ENCODE data around the gene OTUD3. TPM values are rescaled to one million over a fixed set of nuclear protein-coding genes. Genes with fewer than 3 reads are reported as not detected.

OTUD3 gene
- total and polyA plus RNA-seq, 2 of the 4 experiments (the other 2 are of a cell fraction) = 2.9 to 3.1 TPM

DNA sequence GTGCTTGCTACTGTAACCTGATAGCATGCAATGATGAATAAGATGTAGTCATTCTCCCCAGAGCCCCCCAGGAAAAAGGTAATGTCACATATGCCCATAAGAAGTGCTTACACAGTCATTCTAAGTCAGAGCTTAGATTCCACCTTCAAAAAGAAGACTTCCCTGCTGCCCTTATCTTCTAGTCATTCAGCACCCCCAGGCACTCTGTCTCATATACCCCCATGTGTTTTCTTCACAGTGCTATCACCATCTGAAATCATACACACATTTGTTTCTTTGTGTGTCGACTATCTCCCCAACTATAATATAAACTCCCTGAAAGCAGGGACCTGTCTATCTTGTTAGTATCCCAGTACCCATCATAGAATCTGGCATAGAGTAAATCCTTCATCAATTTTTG, 16.2 kb upstream of the OTUD3 start:
- POLR2A ChIA-PET (ENCODE audit: unreplicated experiment) = no interaction called here
- dilution Hi-C loops (cut with HindIII; ENCODE audit: low sequenced_read_pairs, unreplicated experiment) = no loop called here
- H3K27ac ChIP-seq (ENCODE audit: insufficient read depth, low read length) = no peak overlapping the region

More for the DNA sequence above, 16.2 kb upstream of the OTUD3 start:
- no peak overlapping the region for H2BK120ac ChIP-seq (ENCODE audit: low read depth, low read length)
- no CpG with 5 or more reads among the region's 1 CpG for WGBS, 2 experiments (ENCODE audit: extremely low coverage in 2 of 2, insufficient read length in 1 of 2)
- no peak overlapping the region for H4K91ac ChIP-seq (ENCODE audit: insufficient read depth, low read depth, low read length)
- H4K20me1 ChIP-seq (ENCODE audit: insufficient read depth, low read length) = no peaks in the 10 kb centered on the region
- no peak overlapping the region for H3K23ac ChIP-seq (ENCODE audit: low read depth, low read length)
- in situ Hi-C loops (cut with MboI; ENCODE audit: low sequenced_read_pairs) (no loop called here), intact Hi-C loops (cut with micrococcal nuclease) (no loop called here)
- no peak overlapping the region for H2AK9ac ChIP-seq (replicated peaks; ENCODE audit: low read depth, low read length, poor library complexity)
- no peaks in the 10 kb centered on the region for H3K79me1 ChIP-seq (ENCODE audit: low read depth in 1 of 2, low read length in 2 of 2)
- no peaks in the 10 kb centered on the region for H3K27me3 ChIP-seq (ENCODE audit: control insufficient read depth, insufficient read depth, low read length)
- DNase-seq (no peak), ATAC-seq (ENCODE audit: low read depth) (no peak)
- peaks cover 3% of the 10 kb centered on the region; the same call in 1 of the 2 replicates for H3K9me3 ChIP-seq (ENCODE audit: control insufficient read depth, insufficient read depth, low read length)
- H3K4ac ChIP-seq (ENCODE audit: low read depth, low read length) = no peak overlapping the region
- no TSS peak for BruUV-seq (replicated peaks)
- H3K4me2 ChIP-seq (ENCODE audit: low read depth, low read length) = no peak overlapping the region
- TF ChIP-seq RCOR1 (IDR thresholded peaks at IDR 0.05; ENCODE audit: insufficient replicate concordance, low read length) (no peak), BHLHE40 (IDR thresholded peaks at IDR 0.05; ENCODE audit: low read depth, low read length) (no peak), MAZ (IDR thresholded peaks at IDR 0.05; ENCODE audit: borderline replicate concordance, low read depth, low read length) (no peak), SMC3 (IDR thresholded peaks at IDR 0.05; ENCODE audit: low read depth, low read length) (no peak), CEBPB (IDR thresholded peaks at IDR 0.05; ENCODE audit: low read depth, low read length) (no peak), MXI1 (IDR thresholded peaks at IDR 0.05; ENCODE audit: borderline replicate concordance, low read depth, low read length) (no peak), RFX5 (IDR thresholded peaks at IDR 0.05; ENCODE audit: low read depth, low read length) (no peak), NFE2L2 (IDR thresholded peaks at IDR 0.05; ENCODE audit: low read depth, low read length) (no peak)
- TF ChIP-seq, protein P1, sequence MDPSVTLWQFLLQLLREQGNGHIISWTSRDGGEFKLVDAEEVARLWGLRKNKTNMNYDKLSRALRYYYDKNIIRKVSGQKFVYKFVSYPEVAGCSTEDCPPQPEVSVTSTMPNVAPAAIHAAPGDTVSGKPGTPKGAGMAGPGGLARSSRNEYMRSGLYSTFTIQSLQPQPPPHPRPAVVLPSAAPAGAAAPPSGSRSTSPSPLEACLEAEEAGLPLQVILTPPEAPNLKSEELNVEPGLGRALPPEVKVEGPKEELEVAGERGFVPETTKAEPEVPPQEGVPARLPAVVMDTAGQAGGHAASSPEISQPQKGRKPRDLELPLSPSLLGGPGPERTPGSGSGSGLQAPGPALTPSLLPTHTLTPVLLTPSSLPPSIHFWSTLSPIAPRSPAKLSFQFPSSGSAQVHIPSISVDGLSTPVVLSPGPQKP (IDR thresholded peaks at IDR 0.05; ENCODE audit: borderline replicate concordance, low read depth, low read length) = no peak
- no peak overlapping the region for H3K56ac ChIP-seq (ENCODE audit: extremely low read depth, insufficient read depth, low read length)
- no peak overlapping the region for H3K4me3 ChIP-seq (ENCODE audit: insufficient read depth, low read depth, low read length)
- no peak overlapping the region for H2BK15ac ChIP-seq (ENCODE audit: low read depth, low read length)
- no peaks in the 10 kb centered on the region for H3K36me3 ChIP-seq (ENCODE audit: control insufficient read depth, insufficient read depth, low read length)
- no peak overlapping the region for H2AK5ac ChIP-seq (ENCODE audit: low read depth, low read length)
- no peak overlapping the region for H4K8ac ChIP-seq (ENCODE audit: low read depth in 2 of 2, low read length in 2 of 2)
- H2BK20ac ChIP-seq (ENCODE audit: low read depth, low read length) = no peak overlapping the region
- no peak overlapping the region for H3K14ac ChIP-seq (replicated peaks; ENCODE audit: low read depth, low read length)
- no peak overlapping the region for H2BK5ac ChIP-seq (ENCODE audit: low read depth, low read length, poor library complexity, severe bottlenecking)
- H3K18ac ChIP-seq (ENCODE audit: low read depth, low read length) = no peak overlapping the region
- H4K5ac ChIP-seq (ENCODE audit: low read depth, low read length) = no peak overlapping the region
- CTCF ChIA-PET = no interaction called here
- no peak overlapping the region for H3K9ac ChIP-seq (ENCODE audit: low read depth, low read length)
- H2AFZ ChIP-seq (replicated peaks; ENCODE audit: low read length, poor library complexity) = no peak overlapping the region
- H3K9me1 ChIP-seq (ENCODE audit: insufficient read depth, low read length) = no peaks in the 10 kb centered on the region; the same call in 1 of the 2 replicates
- peaks cover 8% of the 10 kb centered on the region; the same call in 1 of the 2 replicates for H3K4me1 ChIP-seq (ENCODE audit: control insufficient read depth, insufficient read depth, low read length)

All from IMR-90 (cell line).